OCI-M2 (cell line): ENCODE data around the gene GRID1.

Experiments
- DNase-seq: peaks from one replicate; lab custom pipeline; 2025; ENCODE audit not compliant: unreplicated experiment; lab: John Stamatoyannopoulos, UW

Gene GRID1

DNA sequence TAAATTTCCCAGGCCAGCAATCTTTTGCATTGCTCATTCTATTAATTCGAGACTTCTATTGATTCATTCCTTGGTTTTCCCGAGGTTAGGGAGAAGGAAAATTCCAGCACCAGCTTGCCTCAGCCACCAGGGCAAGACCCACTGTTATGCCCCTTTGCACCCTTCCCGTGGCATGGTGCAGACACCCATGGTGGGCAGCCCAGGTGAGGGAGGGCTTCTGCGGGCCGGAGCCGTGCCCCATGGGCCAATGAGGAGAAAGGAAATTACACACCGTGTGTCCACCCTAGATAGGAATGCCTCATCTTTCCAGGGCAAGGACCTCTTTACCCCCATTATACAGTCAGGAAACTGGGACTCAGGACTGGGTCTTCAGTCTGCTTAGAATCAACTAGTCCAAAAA, 4.5 kb upstream of the GRID1 start:
- no peak for DNase-seq

DNA sequence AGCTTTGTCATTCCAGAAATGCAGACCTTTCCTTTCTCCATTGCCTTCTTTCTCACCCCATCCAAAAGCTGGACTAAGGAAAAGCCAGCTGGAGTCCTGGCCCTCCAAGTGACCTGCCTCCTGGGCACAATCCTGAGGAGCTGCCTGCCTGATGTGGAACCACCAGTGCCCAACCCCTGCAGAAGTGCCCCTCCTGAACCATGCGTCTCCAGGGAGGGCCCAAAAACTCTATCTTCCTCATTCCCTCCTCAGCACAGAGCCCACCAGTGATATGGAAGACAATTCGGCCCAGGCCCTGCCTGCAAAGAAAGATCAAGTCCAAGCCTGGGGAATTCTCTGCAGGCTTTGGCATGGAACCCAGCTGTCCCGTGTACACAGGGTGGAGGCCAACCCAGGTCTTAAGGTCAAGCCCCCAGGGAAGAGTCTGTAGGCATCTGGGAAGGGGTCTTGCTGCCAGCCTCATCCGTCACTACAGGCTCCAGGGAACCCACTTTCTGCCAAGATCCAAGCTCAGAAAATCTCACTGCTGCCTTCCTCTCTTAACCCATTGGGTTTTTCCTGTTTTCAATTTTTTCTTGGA, 3.5 kb upstream of the GRID1 start:
- DNase-seq = no peak

GRCh38 chr10:86368987-86369386, 2.4 kb upstream of the GRID1 start:
- DNase-seq = no peak

DNA sequence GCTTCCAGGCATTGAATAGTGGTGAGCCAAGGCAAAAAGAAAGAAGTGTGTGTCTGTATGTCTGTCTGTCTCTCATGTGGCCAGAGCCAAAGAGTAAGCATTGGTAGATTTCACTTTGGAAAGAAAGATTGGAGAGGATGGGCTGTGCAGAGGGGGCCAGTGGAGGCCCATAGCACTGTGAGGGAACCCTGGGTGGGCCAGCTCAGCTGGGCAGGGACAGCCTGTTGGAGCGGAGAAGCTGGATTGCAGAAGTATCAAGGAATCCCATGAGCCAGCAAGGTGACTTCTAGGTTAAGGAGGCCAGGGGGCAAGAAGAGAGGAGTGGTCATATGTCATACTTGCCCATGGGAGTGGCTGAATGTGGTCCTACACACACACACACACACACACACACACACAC, 1.5 kb upstream of the GRID1 start:
- DNase-seq = no peak

DNA sequence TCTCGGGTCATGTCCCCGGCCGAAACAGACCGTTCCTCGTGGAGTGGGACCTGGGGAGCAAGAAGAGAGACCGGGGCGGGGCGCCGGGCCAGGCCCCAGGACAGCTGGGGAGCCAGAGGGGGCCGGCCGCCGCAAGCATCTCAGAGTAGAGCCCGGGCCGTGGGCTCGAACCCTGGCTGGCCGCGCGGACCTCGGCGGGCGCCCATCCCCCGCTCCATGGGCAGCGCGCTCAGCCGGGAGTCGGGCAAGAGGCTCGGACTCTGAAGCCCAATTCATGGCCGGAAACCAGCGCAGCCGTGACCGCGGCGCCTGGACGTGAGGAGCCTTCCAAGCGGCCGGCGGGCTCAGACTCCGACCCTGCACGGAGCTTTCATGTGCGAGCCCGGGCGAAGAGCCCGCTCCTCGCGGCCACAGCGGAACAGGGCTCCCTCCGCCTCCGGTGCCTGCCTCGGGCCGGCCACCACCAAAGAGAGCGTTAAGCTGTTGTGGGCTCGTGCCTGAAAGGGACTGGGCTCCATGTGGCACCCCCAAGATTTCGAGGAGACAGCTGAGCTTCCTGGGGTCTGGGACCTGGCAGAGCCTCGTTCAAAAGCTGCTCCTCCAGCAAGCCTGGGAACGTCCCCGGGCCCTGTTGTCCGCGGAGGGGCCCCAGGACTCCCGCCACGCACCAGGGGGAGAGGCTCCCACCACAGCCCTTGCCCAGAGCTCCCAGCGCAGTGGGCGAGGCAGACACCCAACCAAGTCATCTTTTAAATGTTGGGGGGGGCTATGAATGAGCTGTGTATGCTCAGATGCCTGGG, 757 bp upstream of the GRID1 start:
- DNase-seq = no peak

DNA sequence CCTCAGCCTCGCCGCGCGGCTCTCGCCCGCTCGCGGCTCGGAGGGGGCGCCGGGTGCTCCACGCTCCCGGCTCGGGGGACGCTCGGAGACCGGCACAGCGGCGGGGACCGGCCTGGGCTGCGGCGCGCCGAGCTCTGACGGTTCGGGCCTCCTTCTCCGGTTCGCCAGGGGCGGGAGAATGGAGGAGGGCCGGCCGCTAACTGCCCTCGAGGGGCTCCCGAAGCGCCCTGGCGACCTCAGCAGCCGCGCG, 232 bp upstream of the GRID1 start:
- DNase-seq = no peak

- DNase-seq = no peak
These were observed 1.1 kb downstream of the GRID1 start for GRCh38 chr10:86365346-86366032.

DNA sequence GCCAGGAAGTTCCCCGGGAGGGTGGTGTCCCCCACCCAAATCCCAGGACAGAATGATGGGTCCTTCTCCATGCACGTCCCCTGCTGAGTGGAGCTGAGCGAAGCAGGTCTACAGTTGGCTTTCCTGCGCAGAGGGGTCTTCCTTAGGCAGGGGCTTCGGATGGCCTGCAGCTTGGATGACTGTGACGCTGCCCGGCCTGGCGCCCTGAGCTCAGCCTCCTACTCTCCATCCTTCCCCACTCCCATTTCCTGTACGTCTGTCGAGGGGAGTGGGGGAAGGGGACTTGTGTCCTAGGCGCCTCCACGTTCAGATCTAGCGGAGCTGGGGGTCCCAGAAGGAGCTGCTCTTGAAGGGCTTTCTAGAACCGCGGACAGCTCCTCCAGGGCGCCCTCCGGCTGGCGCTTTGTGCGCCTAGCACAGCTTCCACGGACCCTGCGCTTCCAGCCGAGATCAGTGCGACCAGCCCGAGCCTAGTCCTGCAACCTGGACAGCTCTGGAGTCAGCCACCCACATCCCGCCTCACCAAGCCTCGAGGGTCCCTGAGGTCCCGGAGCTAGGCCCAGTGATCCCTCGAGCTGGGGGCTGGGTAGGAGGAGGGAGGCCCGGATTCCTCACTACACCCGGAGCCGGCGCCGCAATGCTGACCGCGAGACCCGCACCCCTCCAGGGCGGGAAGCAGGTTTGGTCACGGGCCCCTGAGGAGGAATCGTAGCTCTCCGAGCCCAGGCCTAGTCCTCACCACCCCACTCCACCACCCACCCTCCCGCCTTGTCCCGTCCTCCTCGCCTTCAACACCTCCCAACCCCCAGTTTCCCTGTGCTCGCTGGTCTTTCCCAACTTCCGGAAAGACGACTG, 1.9 kb downstream of the GRID1 start:
- no peak for DNase-seq

DNA sequence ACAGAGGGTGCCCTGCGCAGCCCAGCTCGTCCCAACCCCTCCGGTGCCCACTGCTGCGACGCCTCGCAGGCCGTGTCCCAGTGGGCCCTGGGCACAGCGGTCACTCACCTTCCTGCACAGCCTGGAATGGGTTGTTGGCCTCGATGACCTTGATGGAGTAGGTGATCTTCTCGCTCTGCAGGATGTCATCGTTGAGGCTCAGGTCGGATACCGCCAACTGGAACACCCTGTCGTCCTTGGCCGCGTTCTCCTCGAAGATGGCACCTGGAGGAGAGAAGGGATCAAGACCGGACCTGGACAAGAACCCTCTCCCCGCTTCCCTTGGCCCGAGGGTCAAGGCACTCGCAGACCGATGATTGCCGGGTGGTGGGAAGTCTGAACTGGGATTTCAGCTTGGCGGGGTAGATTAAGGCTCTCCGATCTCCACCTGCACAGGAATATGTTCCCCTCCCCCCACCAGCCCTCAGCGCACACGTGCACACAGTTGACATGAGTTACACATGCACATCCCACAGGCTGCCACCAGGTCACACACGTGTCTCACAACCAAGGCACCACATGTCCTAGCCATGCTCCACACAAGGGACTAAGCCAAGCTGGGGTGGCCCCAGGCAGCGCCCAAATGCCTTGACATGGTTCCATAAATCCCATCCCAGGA, 2.6 kb downstream of the GRID1 start:
- DNase-seq = no peak

- DNase-seq = no peak
These were observed 3.3 kb downstream of the GRID1 start for GRCh38 chr10:86363184-86363832.

GRCh38 chr10:86362586-86363183, 3.9 kb downstream of the GRID1 start:
- DNase-seq = no peak

GRCh38 chr10:86362129-86362527, 4.5 kb downstream of the GRID1 start:
- no peak for DNase-seq

- DNase-seq = no peak
These were observed 5.2 kb downstream of the GRID1 start for GRCh38 chr10:86361156-86362128.

GRCh38 chr10:86360657-86361056, 5.9 kb downstream of the GRID1 start:
- DNase-seq = no peak

DNA sequence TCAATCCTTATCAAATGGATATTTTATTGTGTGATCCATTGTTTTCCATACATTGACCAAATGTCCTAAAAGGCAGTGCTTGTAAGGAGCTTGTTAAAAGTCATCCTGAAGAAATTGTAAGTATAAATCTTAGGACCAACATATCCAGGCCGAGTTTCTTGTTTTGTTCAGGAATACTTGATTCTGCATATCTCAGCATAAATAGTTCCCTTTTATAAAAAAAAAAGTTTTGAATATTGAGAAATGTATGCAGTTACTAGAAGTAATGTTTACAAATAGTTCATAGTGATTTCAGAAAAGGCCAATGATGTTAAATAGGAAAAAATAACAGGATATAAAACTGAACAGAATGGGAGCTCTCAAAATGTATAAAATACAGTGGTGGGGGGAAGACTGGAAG, 6.6 kb downstream of the GRID1 start:
- no peak for DNase-seq

GRCh38 chr10:86359111-86359510, 7.5 kb downstream of the GRID1 start:
- DNase-seq = no peak

DNA sequence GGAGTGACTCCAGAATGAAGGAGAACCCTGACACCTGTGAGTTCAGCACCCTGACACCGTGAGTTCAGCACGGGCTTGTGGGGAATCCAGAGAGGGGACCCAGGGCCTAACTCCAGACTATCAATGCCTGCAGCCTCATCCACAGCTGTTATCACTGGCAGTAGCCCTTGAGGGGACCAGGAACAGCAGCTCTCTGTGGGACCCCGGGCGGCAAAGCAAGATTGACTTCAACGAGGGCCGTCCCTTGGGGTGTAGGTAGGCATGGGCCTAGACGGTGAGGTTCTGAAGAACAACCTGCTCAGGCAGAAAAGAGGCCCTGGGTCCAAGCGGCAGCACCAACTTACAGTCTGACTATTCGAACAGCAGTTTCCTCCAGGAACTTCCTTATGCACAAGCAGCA, 8.9 kb downstream of the GRID1 start:
- DNase-seq = no peak

DNA sequence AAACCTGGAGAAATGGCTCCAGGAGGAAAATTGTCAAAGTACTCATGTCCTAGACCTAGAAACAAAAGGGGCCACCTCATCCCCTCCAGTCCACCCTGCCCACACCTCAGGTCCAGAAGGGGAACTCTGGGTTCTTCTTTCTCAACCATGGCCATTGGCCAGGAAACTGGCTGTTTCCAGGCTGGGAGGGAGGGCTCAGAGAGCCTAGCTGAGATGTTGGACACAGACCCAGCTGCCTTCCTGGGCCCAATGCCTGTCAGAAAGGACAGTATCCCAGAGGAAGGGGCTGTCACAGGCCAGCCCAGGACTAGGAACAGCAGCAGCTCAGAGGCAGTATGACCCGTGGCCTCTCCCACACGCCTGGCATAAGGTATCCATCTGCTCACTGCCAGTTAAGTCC, 9.6 kb downstream of the GRID1 start:
- no peak for DNase-seq

DNA sequence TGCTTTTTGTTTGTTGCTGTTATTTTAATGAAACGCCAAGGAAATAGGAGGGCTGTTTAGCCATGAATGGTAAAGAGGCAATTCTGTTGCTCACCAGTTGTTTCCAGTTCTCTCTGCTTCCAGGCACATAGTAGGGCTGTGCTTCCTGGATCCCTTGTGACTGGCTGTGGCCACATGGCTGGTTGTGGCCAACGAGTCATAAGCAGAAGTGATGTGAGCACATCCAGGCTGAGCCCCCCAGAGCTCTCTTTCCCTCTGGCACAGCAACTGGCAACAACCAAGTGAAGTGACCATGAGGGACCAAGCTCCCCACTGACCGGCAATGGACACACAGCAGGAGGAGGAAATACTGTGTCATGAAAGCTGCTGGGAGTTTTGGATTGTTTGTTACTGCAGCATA, 10.3 kb downstream of the GRID1 start:
- no peak for DNase-seq
